HCT116 (cell line): ENCODE measurements around the gene FOXN3. TPM values are rescaled to one million over a fixed set of nuclear protein-coding genes. Genes with fewer than 3 reads are reported as not detected.

Source experiments
- ATAC-seq: fragments of 200-7000 bp; cut with Tn5 transposase; 2 replicates; pipeline ENCODE4 v1.9.1; 2020; ENCODE audit warnings: mild to moderate bottlenecking, moderate library complexity
- BruUV-seq: library from RNA; stranded (reverse); fragments of 400-500 nt; replicated peaks from 2 replicates; lab custom pipeline; 2021; lab: Mats Ljungman, UMichigan
- CTCF ChIA-PET: fragments of 300-600 bp; sonication (Branson Sonifier 250); formaldehyde crosslinking; loops from one replicate; lab custom pipeline; 2021; ENCODE audit warnings: antibody characterized with exemption; lab: Charles Lee
- POLR2A ChIA-PET: fragments of 300-600, 350-600 bp; sonication (Branson Sonifier 250); formaldehyde crosslinking; loops from one replicate; lab custom pipeline; 2021; ENCODE audit warnings: antibody characterized with exemption; lab: Charles Lee
- RAD21 ChIA-PET, 2 experiments: fragments of 300-600 bp; sonication (Branson Sonifier 250); formaldehyde crosslinking; loops; one replicate each; lab custom pipeline; 2023; ENCODE audit warnings: low total read pairs in 2 of 2; ENCODE audit not compliant: uncharacterized antibody in 2 of 2, unreplicated experiment in 2 of 2, low non-redundant PET in 1 of 2; lab: Charles Lee
- DNase-seq: peaks from one replicate; pipeline ENCODE4 v3.0.0-alpha.2; 2010; ENCODE audit warnings: low read depth, low spot score
- H2AFZ ChIP-seq: fragments of 200-600 bp; shearing (Covaris generic), sonication (generic); 2 replicates; pipeline ENCODE4 v1.6.1; 2017; ENCODE audit warnings: low read depth, mixed run types, mixed read lengths, antibody characterized with exemption, low read length; ENCODE audit not compliant: poor library complexity, severe bottlenecking
- H3K27ac ChIP-seq: 2 replicates; pipeline ENCODE4 v1.5.1; 2012; ENCODE audit warnings: low read depth, low read length
- H3K27me3 ChIP-seq: fragments of 200-600 bp; sonication (generic); 2 replicates; pipeline ENCODE4 v1.6.1; 2016; ENCODE audit warnings: mixed run types, low read length, mixed read lengths; ENCODE audit not compliant: insufficient read depth
- H3K36me3 ChIP-seq, 2 experiments: fragments of 200-500 bp in 1 of 2; fragments of 200-600 bp in 1 of 2; sonication (Bioruptor generic) in 1 of 2; sonication (generic) in 1 of 2; 2 replicates each; pipeline versions ENCODE4 v1.5.1 to v1.6.1; 2014 to 2016; ENCODE audit warnings: low read length in 2 of 2, inconsistent platforms in 1 of 2, mixed read lengths in 1 of 2, mixed run types in 1 of 2; ENCODE audit not compliant: insufficient read depth in 2 of 2, control insufficient read depth in 1 of 2
- H3K4me1 ChIP-seq, 2 experiments: fragments of 200-600 bp in 1 of 2; sonication (generic) in 1 of 2; 2 replicates each; pipeline versions ENCODE4 v1.5.1 to v1.6.1; 2012 to 2017; ENCODE audit warnings: low read length in 2 of 2, inconsistent platforms in 1 of 2, mild to moderate bottlenecking in 1 of 2, mixed read lengths in 1 of 2, mixed run types in 1 of 2, moderate library complexity in 1 of 2; ENCODE audit not compliant: insufficient read depth in 2 of 2, control insufficient read depth in 1 of 2
- H3K4me2 ChIP-seq: fragments of 200-600 bp; sonication (generic); 2 replicates; pipeline ENCODE4 v1.6.1; 2017; ENCODE audit warnings: mixed run types, low read length, mixed read lengths
- H3K4me3 ChIP-seq, 2 experiments: fragments of 200-600 bp in 1 of 2; sonication (generic) in 1 of 2; replicated peaks in 1 of 2; 2 replicates each; pipeline ENCODE4 v1.5.1; 2011 to 2016; ENCODE audit warnings: low read length in 2 of 2, control low read depth in 1 of 2, low read depth in 1 of 2, mild to moderate bottlenecking in 1 of 2, mixed read lengths in 1 of 2, mixed run types in 1 of 2
- H3K79me2 ChIP-seq: fragments of 200-600 bp; sonication (generic); 2 replicates; pipeline ENCODE4 v1.6.1; 2017; ENCODE audit warnings: mild to moderate bottlenecking, mixed run types, low read length, moderate library complexity, mixed read lengths; ENCODE audit not compliant: insufficient read depth
- H3K9ac ChIP-seq: fragments of 200-600 bp; sonication (generic); 2 replicates; pipeline ENCODE4 v1.6.1; 2016; ENCODE audit warnings: low read length, mixed read lengths
- H3K9me2 ChIP-seq: fragments of 200-600 bp; sonication (generic), shearing (Covaris generic); 2 replicates; pipeline ENCODE4 v1.6.1; 2017; ENCODE audit warnings: mixed run types, mild to moderate bottlenecking, moderate library complexity; ENCODE audit not compliant: insufficient read depth
- H3K9me3 ChIP-seq, 2 experiments: fragments of 200-500 bp in 1 of 2; fragments of 200-600 bp in 1 of 2; sonication (Bioruptor generic) in 1 of 2; sonication (generic) in 1 of 2; 2 replicates each; pipeline ENCODE4 v1.6.1; 2014 to 2017; ENCODE audit warnings: low read length in 2 of 2, mixed read lengths in 2 of 2, inconsistent platforms in 1 of 2, low read depth in 1 of 2, mild to moderate bottlenecking in 1 of 2, mixed run types in 1 of 2, moderate library complexity in 1 of 2; ENCODE audit not compliant: control insufficient read depth in 1 of 2, insufficient read depth in 1 of 2
- H4K20me1 ChIP-seq: fragments of 200-600 bp; sonication (generic), shearing (Covaris generic); 2 replicates; pipeline ENCODE4 v1.6.1; 2017; ENCODE audit warnings: mixed run types, mild to moderate bottlenecking, moderate library complexity; ENCODE audit not compliant: insufficient read depth
- CBX3 ChIP-seq: IDR thresholded peaks from 2 replicates; pipeline ENCODE4 v1.6.1; 2012; ENCODE audit warnings: low read depth
- EZH2 ChIP-seq: fragments of 200-600 bp; sonication (generic); IDR thresholded peaks from 2 replicates; pipeline ENCODE4 v1.6.1; 2017; ENCODE audit warnings: antibody characterized with exemption, mixed run types
- EZH2phosphoT487 ChIP-seq: fragments of 200-600 bp; IDR thresholded peaks from 2 replicates; pipeline ENCODE4 v1.6.1; 2018; ENCODE audit warnings: antibody characterized with exemption, borderline replicate concordance
- SRF ChIP-seq: IDR thresholded peaks from 2 replicates; pipeline ENCODE4 v1.6.1; 2012; ENCODE audit warnings: low read depth
- ZFX ChIP-seq: fragments of 450-650 bp; IDR thresholded peaks from 2 replicates; pipeline ENCODE4 v1.6.1; 2017
- ZNF274 ChIP-seq: fragments of 200-500 bp; sonication (Bioruptor generic); IDR thresholded peaks from 2 replicates; pipeline ENCODE4 v1.6.1; 2014; ENCODE audit warnings: mild to moderate bottlenecking, low read depth, low read length, inconsistent platforms
- intact Hi-C: fragments of 100-400 bp; cut with micrococcal nuclease; formaldehyde crosslinking; loops from 2 replicates; pipeline ENCODE4 v1.10.0; 2022
- total RNA-seq: library from RNA; stranded (reverse); gene quantifications from one replicate; pipeline ENCODE4 v1.2.1, GENCODE V29; 2021; ENCODE audit not compliant: unreplicated experiment

The FOXN3 gene
- total RNA-seq, 1 experiment from 2014 or later: 20.0 TPM

DNA sequence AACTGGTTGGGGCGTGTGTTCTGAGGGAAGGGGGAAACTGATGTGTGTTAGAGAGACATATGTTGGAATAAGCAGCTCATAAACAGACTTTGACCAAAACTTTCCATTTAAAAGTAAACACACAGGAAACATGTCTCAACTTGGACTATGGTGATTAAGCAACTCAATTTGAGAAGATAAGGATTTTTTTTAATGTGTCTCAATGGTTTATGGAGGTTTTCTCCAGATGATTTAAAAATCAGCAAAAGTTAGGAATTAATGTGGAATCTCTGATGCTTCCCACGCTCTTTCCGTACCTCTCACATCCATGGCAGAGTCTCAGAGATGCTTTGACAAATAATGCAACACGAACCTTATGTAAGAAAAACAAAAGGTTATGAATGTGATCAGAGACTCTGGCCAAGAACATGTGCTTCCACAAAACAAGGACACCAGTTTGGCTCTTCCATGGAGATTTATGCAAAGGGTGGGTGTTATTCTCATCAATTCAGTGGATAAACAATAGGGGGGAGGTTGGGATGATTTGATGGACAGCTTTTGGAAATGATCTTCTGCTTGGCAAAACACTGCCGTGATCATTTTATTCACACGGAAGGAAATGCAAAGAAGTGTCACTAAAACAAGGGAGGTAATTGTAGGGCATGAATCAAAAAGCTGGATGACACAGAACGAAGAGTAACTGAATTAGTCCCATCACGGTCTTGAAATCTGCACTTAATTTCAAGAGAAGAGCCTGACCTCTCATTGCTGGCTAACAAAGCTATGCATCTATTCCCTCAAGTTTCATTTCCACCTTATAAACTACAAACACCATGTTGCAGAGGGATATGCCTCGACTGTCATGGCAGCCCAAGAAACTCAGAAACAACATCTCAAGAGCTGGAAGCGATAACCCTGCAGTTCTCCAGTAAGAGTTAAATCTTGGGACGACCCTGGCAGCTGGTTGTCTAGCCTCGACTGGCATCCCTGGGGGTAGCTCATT lies 76.5 kb downstream of the FOXN3 start:
- H3K36me3 ChIP-seq: no peaks in the 10 kb centered on the region
- no peaks in the 10 kb centered on the region for H3K9me2 ChIP-seq
- BruUV-seq: no TSS peak
- H2AFZ ChIP-seq: no peak overlapping the region
- no peaks in the 10 kb centered on the region for H4K20me1 ChIP-seq
- H3K27me3 ChIP-seq: no peaks in the 10 kb centered on the region
- H3K4me2 ChIP-seq: no peak overlapping the region
- POLR2A ChIA-PET: interaction anchor here (1.2 kb wide), 1 partner anchor 331 kb away, joined by 3 read pairs; no protein-coding TSS in a partner anchor
- no peaks in the 10 kb centered on the region for H3K79me2 ChIP-seq
- H3K27ac ChIP-seq: no peak overlapping the region
- TF ChIP-seq ZNF274: no peak
- TF ChIP-seq SRF: no peak
- ATAC-seq (no peak), DNase-seq (no peak)
- CTCF ChIA-PET: no interaction called here
- RAD21 ChIA-PET: interaction anchor here in 1 of 2 experiments (0.5 kb wide), 1 partner anchor 84 kb away, joined by 3 read pairs; no protein-coding TSS in a partner anchor
- H3K9me3 ChIP-seq: no peaks in the 10 kb centered on the region
- H3K4me3 ChIP-seq: no peak overlapping the region
- H3K4me1 ChIP-seq: no peaks in the 10 kb centered on the region
- intact Hi-C loops: no loop called here
- no peak overlapping the region for H3K9ac ChIP-seq

DNA sequence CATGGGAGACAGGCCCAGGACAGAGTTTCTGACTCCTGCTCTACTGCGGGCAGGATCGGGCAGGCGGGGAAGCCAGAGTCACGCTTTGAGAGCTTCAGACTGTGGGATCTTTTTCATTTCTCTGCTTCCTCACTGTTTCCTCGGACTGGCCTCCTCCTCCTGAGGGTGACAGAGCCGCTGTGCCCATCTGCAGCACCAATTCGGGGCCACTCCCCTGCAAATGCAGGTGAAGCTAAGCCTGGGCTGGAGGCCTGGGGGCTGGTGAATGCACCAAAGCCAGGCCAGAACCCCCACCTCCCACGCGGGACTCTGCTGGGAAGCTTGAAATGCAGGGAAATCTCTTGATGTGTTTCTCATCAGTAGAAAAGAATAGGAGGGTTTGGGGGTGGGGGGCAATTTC lies 77.5 kb downstream of the FOXN3 start:
- ChIA-PET CTCF (no interaction called here), POLR2A (interaction anchor here (1.2 kb wide), 1 partner anchor 330 kb away, joined by 3 read pairs; no protein-coding TSS in a partner anchor), RAD21 (no interaction called here)
- BruUV-seq: no TSS peak
- DNase-seq: no peak
- no peak for ATAC-seq
- H3K4me3 ChIP-seq: no peak overlapping the region
- H3K4me2 ChIP-seq: no peak overlapping the region
- intact Hi-C loops: loop anchor here (10.0 kb wide), 1 partner anchor 425 kb away; no protein-coding TSS in a partner anchor
- no peaks in the 10 kb centered on the region for H3K36me3 ChIP-seq
- no peaks in the 10 kb centered on the region for H3K9me3 ChIP-seq
- no peaks in the 10 kb centered on the region for H3K79me2 ChIP-seq
- no peaks in the 10 kb centered on the region for H3K9me2 ChIP-seq
- H3K27me3 ChIP-seq: no peaks in the 10 kb centered on the region
- no peak overlapping the region for H3K9ac ChIP-seq
- TF ChIP-seq EZH2 (no peak), ZFX (no peak), ZNF274 (no peak), CBX3 (no peak), EZH2phosphoT487 (no peak)
- H2AFZ ChIP-seq: no peak overlapping the region
- H3K27ac ChIP-seq: no peak overlapping the region
- no peaks in the 10 kb centered on the region for H3K4me1 ChIP-seq
- H4K20me1 ChIP-seq: no peaks in the 10 kb centered on the region
